GM12878 (cell line): Measurements from ENCODE around the gene HIBCH. TPM values are rescaled to one million over a fixed set of nuclear protein-coding genes. Genes with fewer than 3 reads are reported as not detected.

ENCODE experiments used
- ATAC-seq: fragments of 200-7000 bp; cut with Tn5 transposase; 3 replicates; pipeline ENCODE4 v1.9.1; 2020; ENCODE audit warnings: mild to moderate bottlenecking, moderate library complexity
- BruUV-seq: library from RNA; stranded (reverse); fragments of 400-500 nt; replicated peaks from 2 replicates; lab custom pipeline; 2021; lab: Mats Ljungman, UMichigan
- CTCF ChIA-PET: fragments of 300-600 bp; sonication (Branson Sonifier 250); formaldehyde crosslinking; extraction: SDS; loops from one replicate; lab custom pipeline; 2021; ENCODE audit warnings: inconsistent platforms; lab: Yijun Ruan, JAX
- POLR2A ChIA-PET: fragments of 350-600 bp; formaldehyde crosslinking; extraction: SDS; loops from one replicate; lab custom pipeline; 2021; ENCODE audit warnings: inconsistent platforms; lab: Charles Lee
- RAD21 ChIA-PET: fragments of 300-600 bp; sonication (Branson Sonifier 250); formaldehyde crosslinking; loops from one replicate; lab custom pipeline; 2023; ENCODE audit warnings: antibody characterized with exemption; ENCODE audit not compliant: unreplicated experiment; lab: Charles Lee
- SMC1A ChIA-PET: fragments of 300-600 bp; sonication (Branson Sonifier 250); formaldehyde crosslinking; loops from one replicate; lab custom pipeline; 2023; ENCODE audit not compliant: unreplicated experiment, uncharacterized antibody; lab: Charles Lee
- DNase-seq: peaks from one replicate; pipeline ENCODE4 v3.0.0-alpha.2; 2011; ENCODE audit warnings: low read depth, low spot score
- FAIRE-seq: peaks from 3 replicates; lab custom pipeline; 2011; peaks lifted over from hg19 to GRCh38; lab: Jason Lieb, UNC
- H2AFZ ChIP-seq: 2 replicates; pipeline ENCODE4 v1.6.0; 2011; ENCODE audit warnings: low read depth, low read length, control low read depth; ENCODE audit not compliant: control insufficient read depth
- H3K27ac ChIP-seq: 2 replicates; pipeline ENCODE4 v1.5.1; 2011; ENCODE audit warnings: control low read depth; ENCODE audit not compliant: control insufficient read depth, insufficient read depth
- H3K27me3 ChIP-seq, 2 experiments: replicated peaks in 1 of 2; 2 replicates each; pipeline versions ENCODE4 v1.6.0 to v1.6.1; 2011; ENCODE audit warnings: low read length in 1 of 2; ENCODE audit not compliant: control insufficient read depth in 2 of 2, insufficient read depth in 2 of 2
- H3K36me3 ChIP-seq, 2 experiments: 2 replicates each; pipeline ENCODE4 v1.5.1; 2011; ENCODE audit warnings: low read length in 1 of 2; ENCODE audit not compliant: control insufficient read depth in 2 of 2, insufficient read depth in 2 of 2
- H3K4me1 ChIP-seq: 2 replicates; pipeline ENCODE4 v1.6.1; 2011; ENCODE audit warnings: mild to moderate bottlenecking, low read length, moderate library complexity, mixed read lengths; ENCODE audit not compliant: control insufficient read depth, insufficient read depth
- H3K4me2 ChIP-seq: 2 replicates; pipeline ENCODE4 v1.6.0; 2011; ENCODE audit warnings: control low read depth; ENCODE audit not compliant: control insufficient read depth, insufficient read depth
- H3K4me3 ChIP-seq: fragments of 200-600 bp; sonication (generic); 2 replicates; pipeline ENCODE4 v1.5.1; 2016
- H3K79me2 ChIP-seq: 2 replicates; pipeline ENCODE4 v1.6.0; 2011; ENCODE audit warnings: low read length; ENCODE audit not compliant: control insufficient read depth, insufficient read depth
- H3K9ac ChIP-seq: 2 replicates; pipeline ENCODE4 v1.8.0; 2011; ENCODE audit warnings: low read length, control low read depth, mixed read lengths; ENCODE audit not compliant: control insufficient read depth, insufficient read depth
- H3K9me3 ChIP-seq: replicated peaks from 3 replicates; pipeline ENCODE4 v1.5.1; 2011; ENCODE audit warnings: mild to moderate bottlenecking, low read length; ENCODE audit not compliant: control insufficient read depth, insufficient read depth
- H4K20me1 ChIP-seq: 2 replicates; pipeline ENCODE4 v1.6.0; 2011; ENCODE audit not compliant: control insufficient read depth, insufficient read depth
- ASH2L ChIP-seq: fragments of 300-600, 200-600 bp; sonication (generic); IDR thresholded peaks from 2 replicates; pipeline ENCODE4 v1.6.1; 2017; ENCODE audit warnings: low read depth, mild to moderate bottlenecking, borderline replicate concordance
- ESRRA ChIP-seq: IDR thresholded peaks from 2 replicates; pipeline ENCODE4 v1.6.1; 2012; ENCODE audit warnings: mild to moderate bottlenecking, low read length, improper control_type of control experiment
- HCFC1 ChIP-seq: fragments of 150-350 bp; IDR thresholded peaks from 2 replicates; pipeline ENCODE4 v1.6.1; 2014; ENCODE audit warnings: low read length
- HSF1 ChIP-seq: fragments of 150-350 bp; IDR thresholded peaks from 2 replicates; pipeline ENCODE4 v1.6.1; 2014; ENCODE audit warnings: mild to moderate bottlenecking, low read depth, low read length
- IRF5 ChIP-seq: fragments of 450-650 bp; IDR thresholded peaks from 2 replicates; pipeline ENCODE4 v1.6.1; 2017; ENCODE audit warnings: borderline replicate concordance
- NRF1 ChIP-seq: conservative IDR thresholded peaks from 2 replicates; pipeline ENCODE4 v1.6.1; 2011; ENCODE audit warnings: mild to moderate bottlenecking, low read depth, low read length, improper control_type of control experiment
- SMAD1 ChIP-seq: fragments of 450-650 bp; IDR thresholded peaks from 2 replicates; pipeline ENCODE4 v1.6.1; 2018; ENCODE audit warnings: mild to moderate bottlenecking, low read depth; ENCODE audit not compliant: partially characterized antibody
- ZNF274 ChIP-seq: IDR thresholded peaks from one replicate; pipeline ENCODE4 v1.8.0; 2011; ENCODE audit not compliant: insufficient read length, insufficient read depth
- WGBS: methylation state at CpG from one replicate; pipeline ENCODE4 v1.1.6; 2016; ENCODE audit warnings: low lambda C conversion rate; ENCODE audit not compliant: insufficient replicate concordance, insufficient coverage; ENCODE audit errors: missing lambda C conversion rate; 5-methylcytosine and 5-hydroxymethylcytosine counted together
- in situ Hi-C: fragments of 300-500 bp; cut with MboI; formaldehyde crosslinking; loops from 9 replicates; pipeline ENCODE4 v1.14.3; 2018; ENCODE audit warnings: mixed read lengths
- intact Hi-C: fragments of 100-400 bp; cut with micrococcal nuclease; formaldehyde crosslinking; loops from one replicate; pipeline ENCODE4 v1.14.2; 2022; ENCODE audit not compliant: unreplicated experiment
- polyA plus RNA-seq, 11 experiments: library from polyadenylated mRNA; depleted of rRNA in 4 of 11; unstranded in 6 of 11; stranded (reverse) in 5 of 11; fragments of >200 nt; fragmentation: Nextera tagmentation in 4 of 11; fragmentation: Illumina TruSeq in 1 of 11; extraction: Ambion mirVana in 4 of 11; extraction: Trizol in 1 of 11; gene quantifications; 1 replicate in 1 of 11; 2 replicates in 10 of 11; pipeline versions ENCODE4 v1.2.1 to v1.2.3, GENCODE V29; 2011 to 2016; ENCODE audit warnings: inconsistent platforms in 2 of 11, missing spikeins in 2 of 11, low read depth in 1 of 11
- total RNA-seq, 4 experiments: library from RNA; depleted of rRNA in 3 of 4; stranded (reverse); fragments of >200 nt in 3 of 4; fragmentation: Illumina TruSeq in 1 of 4; extraction: Trizol in 1 of 4; gene quantifications; 2 replicates each; pipeline versions ENCODE4 v1.2.1 to v1.2.3, GENCODE V29; 2013 to 2021
- TF ChIP-seq, protein P1 (sequence below): fragments of 450-650 bp; IDR thresholded peaks from 2 replicates; pipeline ENCODE4 v1.6.1; 2017; ENCODE audit warnings: antibody characterized with exemption, mild to moderate bottlenecking, moderate library complexity

The HIBCH gene
- total and polyA plus RNA-seq, 10 of the 15 experiments (the other 5 are each of a cell fraction or from before 2014, with no cell fraction given) = 22.3 to 81.0 (median 37.4) TPM

DNA sequence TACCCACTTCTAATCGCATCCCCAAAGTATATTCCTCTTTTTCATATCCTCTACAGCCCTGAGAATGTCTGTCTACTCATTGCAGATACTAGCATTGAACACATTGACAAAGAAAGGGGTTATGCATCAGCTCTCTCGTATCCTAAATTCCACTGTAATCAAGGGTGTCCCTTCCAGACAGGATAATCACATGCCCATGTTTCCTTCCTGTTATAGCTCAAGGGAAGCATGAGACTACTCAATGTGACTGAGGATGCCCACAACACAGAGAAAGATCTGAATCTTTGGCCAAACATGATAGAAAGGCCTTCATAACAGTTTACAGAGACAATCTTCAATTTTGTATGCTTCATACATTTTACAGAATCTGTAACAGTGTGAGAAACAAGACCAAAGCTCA is 69.2 kb downstream of the HIBCH start (continued):
- TF ChIP-seq IRF5 = no peak
- TF ChIP-seq SMAD1 = no peak
- no peak for TF ChIP-seq ESRRA
- TF ChIP-seq NRF1 = no peak
- no peak for TF ChIP-seq ASH2L
- TF ChIP-seq, protein P1, sequence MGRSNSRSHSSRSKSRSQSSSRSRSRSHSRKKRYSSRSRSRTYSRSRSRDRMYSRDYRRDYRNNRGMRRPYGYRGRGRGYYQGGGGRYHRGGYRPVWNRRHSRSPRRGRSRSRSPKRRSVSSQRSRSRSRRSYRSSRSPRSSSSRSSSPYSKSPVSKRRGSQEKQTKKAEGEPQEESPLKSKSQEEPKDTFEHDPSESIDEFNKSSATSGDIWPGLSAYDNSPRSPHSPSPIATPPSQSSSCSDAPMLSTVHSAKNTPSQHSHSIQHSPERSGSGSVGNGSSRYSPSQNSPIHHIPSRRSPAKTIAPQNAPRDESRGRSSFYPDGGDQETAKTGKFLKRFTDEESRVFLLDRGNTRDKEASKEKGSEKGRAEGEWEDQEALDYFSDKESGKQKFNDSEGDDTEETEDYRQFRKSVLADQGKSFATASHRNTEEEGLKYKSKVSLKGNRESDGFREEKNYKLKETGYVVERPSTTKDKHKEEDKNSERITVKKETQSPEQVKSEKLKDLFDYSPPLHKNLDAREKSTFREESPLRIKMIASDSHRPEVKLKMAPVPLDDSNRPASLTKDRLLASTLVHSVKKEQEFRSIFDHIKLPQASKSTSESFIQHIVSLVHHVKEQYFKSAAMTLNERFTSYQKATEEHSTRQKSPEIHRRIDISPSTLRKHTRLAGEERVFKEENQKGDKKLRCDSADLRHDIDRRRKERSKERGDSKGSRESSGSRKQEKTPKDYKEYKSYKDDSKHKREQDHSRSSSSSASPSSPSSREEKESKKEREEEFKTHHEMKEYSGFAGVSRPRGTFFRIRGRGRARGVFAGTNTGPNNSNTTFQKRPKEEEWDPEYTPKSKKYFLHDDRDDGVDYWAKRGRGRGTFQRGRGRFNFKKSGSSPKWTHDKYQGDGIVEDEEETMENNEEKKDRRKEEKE = no peak
- no peak for TF ChIP-seq ZNF274

DNA sequence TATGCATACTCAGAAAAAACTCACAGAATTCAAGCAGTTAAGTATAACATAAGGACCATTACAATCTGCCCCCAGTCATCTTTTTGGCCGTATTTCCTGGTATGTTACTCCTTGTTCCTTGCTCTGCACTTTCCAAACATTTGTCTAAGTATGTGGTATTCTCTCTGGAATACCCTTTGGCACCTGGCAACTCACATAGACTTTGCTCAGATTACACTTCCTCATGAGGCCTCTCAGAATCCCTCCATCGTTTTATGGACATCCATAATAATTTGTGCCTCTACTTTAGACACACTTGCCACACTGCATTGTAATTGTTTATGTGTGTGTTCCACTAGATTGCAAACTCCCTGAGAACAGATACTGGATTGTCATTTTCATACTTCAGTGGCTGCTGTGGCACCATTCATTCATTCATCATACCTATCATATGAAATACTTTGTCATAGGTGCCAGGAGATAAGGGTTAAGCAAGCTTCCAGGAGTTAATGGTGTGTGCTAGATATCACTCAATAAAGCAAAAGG is 84.0 kb downstream of the HIBCH start:
- POLR2A ChIA-PET = no interaction called here
- CTCF ChIA-PET = no interaction called here
- 96% methylated on average over 2 of the region's 2 CpGs for WGBS
- peaks cover 0 to 4% of the 10 kb centered on the region in 2 experiments; a peak in 1 of 4 replicates for H3K36me3 ChIP-seq
- H3K79me2 ChIP-seq = no peaks in the 10 kb centered on the region
- intact Hi-C loops = no loop called here
- RAD21 ChIA-PET = no interaction called here
- H3K27me3 ChIP-seq = no peaks in the 10 kb centered on the region
- no peak overlapping the region for H2AFZ ChIP-seq
- in situ Hi-C loops = no loop called here
- no peaks in the 10 kb centered on the region for H4K20me1 ChIP-seq
- SMC1A ChIA-PET = interaction anchor here (0.8 to 1.1 kb wide), 2 partner anchors 10 to 12 kb away, joined by 4 read pairs; no protein-coding TSS in a partner anchor
- no peaks in the 10 kb centered on the region for H3K4me1 ChIP-seq
- H3K9me3 ChIP-seq = no peaks in the 10 kb centered on the region
- FAIRE-seq (no peak), DNase-seq (no peak), ATAC-seq (no peak)
- H3K27ac ChIP-seq = no peak overlapping the region
- no peak for TF ChIP-seq HSF1
- TF ChIP-seq HCFC1 = no peak
- H3K9ac ChIP-seq = no peak overlapping the region
- no TSS peak for BruUV-seq
- no peak overlapping the region for H3K4me3 ChIP-seq
- H3K4me2 ChIP-seq = no peak overlapping the region
